SK-N-SH (cell line): ENCODE results near the gene CUL7.

Source experiments
- EP300 ChIP-seq, 2 experiments: IDR thresholded peaks; 2 replicates each; pipeline versions ENCODE4 v1.4.0 to v1.6.1; 2012; ENCODE audit warnings: borderline replicate concordance in 1 of 2, low read depth in 1 of 2, low read length in 1 of 2
- EZH2phosphoT487 ChIP-seq: fragments of 200-600 bp; sonication (generic); IDR thresholded peaks from 2 replicates; pipeline ENCODE4 v1.6.1; 2017; ENCODE audit warnings: low read depth, mixed run types, mild to moderate bottlenecking, antibody characterized with exemption, moderate library complexity, borderline replicate concordance
- GABPA ChIP-seq: IDR thresholded peaks from 2 replicates; pipeline ENCODE4 v1.4.0; 2012; ENCODE audit warnings: low read depth, mild to moderate bottlenecking
- MAX ChIP-seq: IDR thresholded peaks from 2 replicates; pipeline ENCODE4 v1.4.0; 2012; ENCODE audit warnings: low read depth
- MXI1 ChIP-seq: IDR thresholded peaks from 2 replicates; pipeline ENCODE4 v1.6.1; 2012; ENCODE audit warnings: mild to moderate bottlenecking, low read depth, low read length, improper control_type of control experiment
- NRF1 ChIP-seq: IDR thresholded peaks from 2 replicates; pipeline ENCODE4 v1.6.1; 2012; ENCODE audit warnings: low read depth, mild to moderate bottlenecking, low read length
- POLR2AphosphoS5 ChIP-seq: IDR thresholded peaks from 2 replicates; pipeline ENCODE4 v1.6.1; 2012; ENCODE audit warnings: low read depth, low read length
- RAD21 ChIP-seq: IDR thresholded peaks from 2 replicates; pipeline ENCODE4 v1.6.1; 2012; ENCODE audit warnings: mild to moderate bottlenecking, low read length
- SIN3A ChIP-seq: IDR thresholded peaks from 2 replicates; pipeline ENCODE4 v1.6.1; 2012; ENCODE audit warnings: low read depth, mild to moderate bottlenecking, low read length, moderate library complexity, borderline replicate concordance
- TAF1 ChIP-seq: IDR thresholded peaks from 2 replicates; pipeline ENCODE4 v1.6.1; 2012; ENCODE audit warnings: low read depth, mild to moderate bottlenecking, low read length, moderate library complexity, borderline replicate concordance
- TCF12 ChIP-seq: IDR thresholded peaks from 2 replicates; pipeline ENCODE4 v1.4.0; 2012
- ZBTB33 ChIP-seq: IDR thresholded peaks from 2 replicates; pipeline ENCODE4 v1.4.0; 2012; ENCODE audit warnings: low read depth, borderline replicate concordance
- TF ChIP-seq, protein P1 (sequence below): fragments of 200-600 bp; sonication (generic); IDR thresholded peaks from 2 replicates; pipeline ENCODE4 v1.6.1; 2017; ENCODE audit warnings: antibody characterized with exemption, mild to moderate bottlenecking, moderate library complexity
- TF ChIP-seq, protein P2 (sequence below): IDR thresholded peaks from 2 replicates; pipeline ENCODE4 v1.4.0; 2012; ENCODE audit warnings: low read depth, borderline replicate concordance

DNA sequence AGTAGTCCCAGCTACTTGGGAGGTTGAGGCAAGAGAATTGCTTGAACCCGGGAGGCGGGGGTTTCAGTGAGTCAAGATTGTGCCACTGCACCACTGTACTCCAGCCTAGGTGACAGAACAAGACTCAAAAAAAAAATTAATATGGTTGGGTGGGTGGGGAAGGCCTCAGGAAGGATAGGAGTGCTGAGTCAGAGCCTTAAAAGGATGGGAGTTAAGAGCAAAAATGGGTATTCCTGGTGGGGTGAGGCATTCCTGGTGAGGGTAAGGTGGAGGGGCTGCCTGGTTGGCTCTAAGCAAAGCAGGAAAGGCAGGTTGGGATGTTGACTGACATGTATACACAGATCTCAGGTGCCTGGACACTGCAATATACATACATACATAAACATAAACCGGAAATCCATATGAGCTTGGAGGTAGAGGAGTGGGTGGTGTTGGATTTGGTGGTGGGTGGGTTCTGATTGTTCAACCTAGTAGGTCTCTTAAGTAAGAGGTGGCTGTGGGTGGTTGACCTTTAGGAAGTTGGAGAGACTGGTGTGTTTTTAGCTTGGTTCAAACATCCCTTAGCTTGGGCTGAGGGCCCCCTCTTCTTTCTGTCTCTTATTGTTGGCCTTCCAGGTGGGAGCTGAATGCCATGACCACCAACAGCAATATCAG lies 33.5 kb downstream of the CUL7 start:
- no peak for TF ChIP-seq ZBTB33
- TF ChIP-seq TAF1, result no peak
- TF ChIP-seq, protein P1, sequence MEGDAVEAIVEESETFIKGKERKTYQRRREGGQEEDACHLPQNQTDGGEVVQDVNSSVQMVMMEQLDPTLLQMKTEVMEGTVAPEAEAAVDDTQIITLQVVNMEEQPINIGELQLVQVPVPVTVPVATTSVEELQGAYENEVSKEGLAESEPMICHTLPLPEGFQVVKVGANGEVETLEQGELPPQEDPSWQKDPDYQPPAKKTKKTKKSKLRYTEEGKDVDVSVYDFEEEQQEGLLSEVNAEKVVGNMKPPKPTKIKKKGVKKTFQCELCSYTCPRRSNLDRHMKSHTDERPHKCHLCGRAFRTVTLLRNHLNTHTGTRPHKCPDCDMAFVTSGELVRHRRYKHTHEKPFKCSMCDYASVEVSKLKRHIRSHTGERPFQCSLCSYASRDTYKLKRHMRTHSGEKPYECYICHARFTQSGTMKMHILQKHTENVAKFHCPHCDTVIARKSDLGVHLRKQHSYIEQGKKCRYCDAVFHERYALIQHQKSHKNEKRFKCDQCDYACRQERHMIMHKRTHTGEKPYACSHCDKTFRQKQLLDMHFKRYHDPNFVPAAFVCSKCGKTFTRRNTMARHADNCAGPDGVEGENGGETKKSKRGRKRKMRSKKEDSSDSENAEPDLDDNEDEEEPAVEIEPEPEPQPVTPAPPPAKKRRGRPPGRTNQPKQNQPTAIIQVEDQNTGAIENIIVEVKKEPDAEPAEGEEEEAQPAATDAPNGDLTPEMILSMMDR, result no peak
- no peak for TF ChIP-seq MXI1
- no peak for TF ChIP-seq RAD21
- TF ChIP-seq, protein P2, sequence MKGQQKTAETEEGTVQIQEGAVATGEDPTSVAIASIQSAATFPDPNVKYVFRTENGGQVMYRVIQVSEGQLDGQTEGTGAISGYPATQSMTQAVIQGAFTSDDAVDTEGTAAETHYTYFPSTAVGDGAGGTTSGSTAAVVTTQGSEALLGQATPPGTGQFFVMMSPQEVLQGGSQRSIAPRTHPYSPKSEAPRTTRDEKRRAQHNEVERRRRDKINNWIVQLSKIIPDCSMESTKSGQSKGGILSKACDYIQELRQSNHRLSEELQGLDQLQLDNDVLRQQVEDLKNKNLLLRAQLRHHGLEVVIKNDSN, result no peak
- TF ChIP-seq POLR2AphosphoS5, result no peak
- no peak for TF ChIP-seq MAX
- TF ChIP-seq SIN3A, result no peak
- TF ChIP-seq EP300 (IDR thresholded peaks at IDR 0.05; ENCODE audit: borderline replicate concordance in 1 of 2, low read depth in 1 of 2, low read length in 1 of 2), result no peak
- no peak for TF ChIP-seq TCF12
- TF ChIP-seq NRF1, result no peak
- TF ChIP-seq EZH2phosphoT487, result no peak
- no peak for TF ChIP-seq GABPA
